HG02759 (cell line): ENCODE measurements around the gene SSX2IP.
"Not testable (repeated sequence)": the region's sequence is repeated elsewhere in the genome, so short reads cannot be mapped to it uniquely, and the experiment has no call there.

Experiments
- ATAC-seq: cut with Tn5 transposase; IDR thresholded peaks from one replicate; pipeline ENCODE4 v1.9.1; 2021; ENCODE audit warnings: mild to moderate bottlenecking, moderate library complexity; ENCODE audit not compliant: unreplicated experiment

The SSX2IP gene

GRCh38 chr1:84620720-84621313 is 69.4 kb downstream of the SSX2IP start:
- peak; percentile 98 for ATAC-seq

DNA sequence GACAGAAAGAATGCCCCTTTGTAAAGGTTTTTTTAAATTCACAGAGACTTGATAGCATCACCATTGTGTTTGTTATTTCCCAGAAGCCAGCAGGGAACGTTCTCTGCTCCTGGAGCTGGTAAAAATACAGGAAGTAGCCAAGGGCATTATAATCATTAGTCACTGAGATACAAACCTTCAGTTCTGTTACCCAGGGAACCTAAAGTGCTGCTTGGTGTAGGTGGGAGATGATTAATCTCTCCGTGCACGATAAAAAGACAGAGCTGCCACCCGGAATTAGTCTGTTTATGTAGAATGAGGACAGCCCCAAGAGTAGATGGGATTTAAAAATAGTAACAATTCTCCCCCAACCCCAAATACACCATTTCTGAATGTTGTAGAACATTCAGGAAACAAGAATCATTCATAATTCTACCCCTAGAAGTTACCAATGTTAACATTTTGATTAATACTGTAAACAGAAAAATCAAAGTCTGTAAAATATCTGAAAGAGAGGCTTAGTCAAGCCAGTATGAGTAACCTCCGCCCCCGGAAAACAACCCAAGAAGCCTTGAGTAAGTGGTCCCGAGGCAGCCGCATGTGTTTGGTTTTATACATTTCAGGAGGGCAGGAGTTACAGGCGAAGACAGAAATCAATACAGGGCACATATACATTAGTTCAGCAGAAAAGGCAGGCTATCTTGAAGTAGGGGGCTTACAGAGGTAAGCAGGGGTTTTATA is 70.7 kb downstream of the SSX2IP start:
- ATAC-seq: no peak

GRCh38 chr1:84617349-84617748 is 72.9 kb downstream of the SSX2IP start:
- ATAC-seq: no peak

- ATAC-seq: no peak
Observed at GRCh38 chr1:84615790-84616189, 74.5 kb downstream of the SSX2IP start.

DNA sequence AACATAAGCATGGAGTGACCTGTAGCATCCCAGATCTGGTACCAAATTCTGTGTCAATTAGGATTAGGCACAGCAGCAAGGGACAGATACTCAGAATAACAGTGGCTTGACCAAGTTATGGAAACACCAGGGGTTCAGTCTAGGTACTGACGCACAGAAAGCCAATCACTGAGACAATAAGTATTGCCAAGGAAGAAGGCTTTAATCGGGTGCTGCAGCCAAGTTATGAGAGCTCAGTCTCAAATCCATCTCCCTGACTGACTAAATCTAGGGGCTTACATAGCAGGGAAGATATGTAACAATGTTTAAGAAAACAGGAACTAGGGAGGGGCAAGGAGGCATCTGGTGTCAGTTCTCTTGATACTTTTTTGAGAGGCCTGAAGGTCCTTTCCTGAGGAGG is 76.4 kb downstream of the SSX2IP start:
- no peak for ATAC-seq

GRCh38 chr1:84613026-84613425 is 77.2 kb downstream of the SSX2IP start:
- no peak for ATAC-seq

- ATAC-seq: peak; percentile 44
Observed at GRCh38 chr1:84611796-84612195, 78.5 kb downstream of the SSX2IP start.

DNA sequence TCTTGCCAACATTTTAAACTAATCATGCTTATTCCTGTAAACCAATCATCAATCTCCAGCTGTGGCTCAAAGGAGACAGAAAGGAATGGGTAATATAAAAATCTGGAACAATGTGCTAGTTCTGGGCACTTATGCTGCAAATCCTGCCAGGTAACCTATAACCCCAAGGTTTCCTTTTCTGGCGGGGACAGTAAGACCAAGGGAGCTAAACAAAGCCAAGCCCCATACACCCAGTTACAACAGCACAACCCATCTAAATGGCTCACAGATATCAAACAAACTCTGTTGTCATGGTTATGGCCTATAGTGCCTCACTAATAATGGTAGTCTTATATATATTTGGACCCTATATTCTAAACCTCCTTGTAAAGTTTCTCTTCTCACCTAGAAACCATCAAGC is 79.2 kb downstream of the SSX2IP start:
- no peak for ATAC-seq

DNA sequence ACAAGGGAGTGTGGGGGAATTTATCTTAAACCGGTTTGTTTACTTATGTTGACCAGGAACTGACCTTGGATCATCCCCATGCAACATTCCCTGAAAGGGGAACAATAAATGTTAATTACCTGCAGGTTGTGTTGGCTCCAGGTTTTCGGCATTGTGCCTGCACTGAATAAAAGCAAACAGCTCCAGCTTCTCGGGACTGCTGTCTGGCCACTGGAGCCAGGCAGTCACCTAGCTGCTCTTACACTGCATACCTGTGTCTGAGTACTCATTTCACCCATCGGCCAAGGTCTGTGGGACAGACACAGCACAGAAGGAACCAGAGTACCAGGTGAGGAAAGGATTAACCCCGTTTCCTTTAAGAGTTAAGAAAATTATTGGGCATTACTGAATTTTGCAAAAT is 83.3 kb downstream of the SSX2IP start:
- ATAC-seq: no peak

GRCh38 chr1:84605157-84605556 is 85.1 kb downstream of the SSX2IP start:
- ATAC-seq: no peak

GRCh38 chr1:84603941-84604830 is 86.1 kb downstream of the SSX2IP start:
- ATAC-seq: no peak

GRCh38 chr1:84603223-84603622 is 87.0 kb downstream of the SSX2IP start:
- no peak for ATAC-seq

- no peak for ATAC-seq
Observed at GRCh38 chr1:84600796-84601195, 89.5 kb downstream of the SSX2IP start.

DNA sequence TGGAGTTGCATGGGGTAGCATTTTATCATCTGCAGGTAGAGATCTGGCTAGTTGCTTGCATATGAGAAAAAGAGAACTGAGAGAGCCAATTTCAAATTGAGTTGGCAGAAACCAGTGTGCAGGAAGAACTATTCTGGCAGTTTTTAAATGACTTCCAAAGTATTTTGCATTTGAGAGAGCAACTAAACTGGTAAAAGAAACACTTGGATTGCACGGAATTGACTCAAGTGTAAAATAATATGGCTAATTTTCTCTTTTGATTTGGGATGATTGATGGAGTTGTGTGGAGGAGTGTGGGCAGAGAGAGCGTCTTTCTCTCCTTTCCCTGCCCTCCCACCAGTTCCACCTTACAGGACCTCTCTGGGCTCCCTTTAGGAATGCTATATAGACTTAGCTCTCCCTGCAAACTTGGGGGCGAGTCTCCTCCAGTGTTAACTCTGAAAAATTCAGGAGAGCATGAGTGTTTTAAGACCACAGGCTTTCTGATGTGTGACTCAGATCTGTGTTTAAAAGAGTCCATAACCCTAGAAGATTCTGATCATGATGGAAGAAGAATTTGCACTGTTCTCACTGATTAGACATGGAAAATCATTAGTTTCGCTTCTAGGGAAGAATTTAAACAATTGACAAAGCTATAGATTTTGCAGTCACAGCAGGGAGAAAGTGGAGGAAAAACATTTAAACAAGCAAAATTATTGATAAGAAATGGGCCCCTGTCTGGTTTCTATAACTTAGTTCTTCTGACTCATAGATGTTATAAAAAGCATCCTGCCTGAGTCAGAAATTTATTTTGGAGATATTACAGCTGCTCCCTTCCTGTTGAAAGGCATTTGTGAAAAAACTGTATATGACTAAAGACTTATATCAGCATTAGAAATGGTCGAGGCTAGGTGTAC is 91.2 kb downstream of the SSX2IP start:
- peak; percentile 80 for ATAC-seq

DNA sequence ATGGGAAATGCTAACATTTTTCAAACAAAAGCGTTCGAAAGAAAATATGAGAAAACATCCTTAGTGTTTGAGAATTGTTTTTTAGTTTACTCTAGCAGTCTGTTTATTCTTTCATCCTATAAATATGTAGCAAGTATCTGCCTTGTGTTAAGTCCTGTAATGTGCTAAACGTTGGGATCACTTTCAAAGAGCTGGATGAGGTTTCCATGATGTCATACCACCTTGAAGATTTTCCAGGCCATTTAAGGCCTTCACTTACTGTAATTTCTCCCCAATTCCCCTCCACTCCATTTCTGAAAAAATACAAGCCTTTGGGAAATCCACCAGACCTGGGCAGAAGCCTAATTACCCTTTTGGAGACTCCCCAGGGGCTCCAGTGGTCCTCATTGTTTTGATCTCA is 91.8 kb downstream of the SSX2IP start:
- ATAC-seq: no peak

- no peak for ATAC-seq
Observed at GRCh38 chr1:84597011-84597410, 93.2 kb downstream of the SSX2IP start.

DNA sequence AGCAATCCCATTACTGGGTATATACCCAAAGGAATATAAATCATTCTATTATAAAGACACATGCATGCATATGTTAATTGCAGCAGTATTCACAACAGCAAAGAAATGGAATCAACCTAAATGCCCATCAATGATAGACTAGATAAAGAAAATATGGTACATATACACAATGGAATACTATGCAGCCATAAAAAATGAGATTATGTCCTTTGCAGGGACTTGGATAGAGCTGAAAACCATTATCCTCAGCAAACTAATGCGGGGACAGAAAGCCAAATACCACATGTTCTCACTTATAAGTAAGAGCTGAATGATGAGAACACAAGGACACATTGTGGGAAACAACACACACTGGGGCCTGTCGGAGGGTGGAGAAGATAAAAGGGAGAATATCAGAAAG is 95.3 kb downstream of the SSX2IP start:
- ATAC-seq: not testable (repeated sequence)
